ENCODE data around the gene ACKR2.

DNA sequence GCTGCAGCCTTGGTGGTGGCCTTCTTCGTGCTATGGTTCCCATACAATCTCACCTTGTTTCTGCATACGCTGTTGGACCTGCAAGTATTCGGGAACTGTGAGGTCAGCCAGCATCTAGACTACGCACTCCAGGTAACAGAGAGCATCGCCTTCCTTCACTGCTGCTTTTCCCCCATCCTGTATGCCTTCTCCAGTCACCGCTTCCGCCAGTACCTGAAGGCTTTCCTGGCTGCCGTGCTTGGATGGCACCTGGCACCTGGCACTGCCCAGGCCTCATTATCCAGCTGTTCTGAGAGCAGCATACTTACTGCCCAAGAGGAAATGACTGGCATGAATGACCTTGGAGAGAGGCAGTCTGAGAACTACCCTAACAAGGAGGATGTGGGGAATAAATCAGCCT lies 56.0 kb downstream of the ACKR2 start:
- TF ChIP-seq POLR2A (IDR thresholded peaks at IDR 0.05), result no peak
- TF ChIP-seq, protein P1, sequence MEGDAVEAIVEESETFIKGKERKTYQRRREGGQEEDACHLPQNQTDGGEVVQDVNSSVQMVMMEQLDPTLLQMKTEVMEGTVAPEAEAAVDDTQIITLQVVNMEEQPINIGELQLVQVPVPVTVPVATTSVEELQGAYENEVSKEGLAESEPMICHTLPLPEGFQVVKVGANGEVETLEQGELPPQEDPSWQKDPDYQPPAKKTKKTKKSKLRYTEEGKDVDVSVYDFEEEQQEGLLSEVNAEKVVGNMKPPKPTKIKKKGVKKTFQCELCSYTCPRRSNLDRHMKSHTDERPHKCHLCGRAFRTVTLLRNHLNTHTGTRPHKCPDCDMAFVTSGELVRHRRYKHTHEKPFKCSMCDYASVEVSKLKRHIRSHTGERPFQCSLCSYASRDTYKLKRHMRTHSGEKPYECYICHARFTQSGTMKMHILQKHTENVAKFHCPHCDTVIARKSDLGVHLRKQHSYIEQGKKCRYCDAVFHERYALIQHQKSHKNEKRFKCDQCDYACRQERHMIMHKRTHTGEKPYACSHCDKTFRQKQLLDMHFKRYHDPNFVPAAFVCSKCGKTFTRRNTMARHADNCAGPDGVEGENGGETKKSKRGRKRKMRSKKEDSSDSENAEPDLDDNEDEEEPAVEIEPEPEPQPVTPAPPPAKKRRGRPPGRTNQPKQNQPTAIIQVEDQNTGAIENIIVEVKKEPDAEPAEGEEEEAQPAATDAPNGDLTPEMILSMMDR (IDR thresholded peaks at IDR 0.05), result no peak

Measured in thyroid gland (tissue), 4 donors.